ENCODE results near the gene WSCD1.

DNA sequence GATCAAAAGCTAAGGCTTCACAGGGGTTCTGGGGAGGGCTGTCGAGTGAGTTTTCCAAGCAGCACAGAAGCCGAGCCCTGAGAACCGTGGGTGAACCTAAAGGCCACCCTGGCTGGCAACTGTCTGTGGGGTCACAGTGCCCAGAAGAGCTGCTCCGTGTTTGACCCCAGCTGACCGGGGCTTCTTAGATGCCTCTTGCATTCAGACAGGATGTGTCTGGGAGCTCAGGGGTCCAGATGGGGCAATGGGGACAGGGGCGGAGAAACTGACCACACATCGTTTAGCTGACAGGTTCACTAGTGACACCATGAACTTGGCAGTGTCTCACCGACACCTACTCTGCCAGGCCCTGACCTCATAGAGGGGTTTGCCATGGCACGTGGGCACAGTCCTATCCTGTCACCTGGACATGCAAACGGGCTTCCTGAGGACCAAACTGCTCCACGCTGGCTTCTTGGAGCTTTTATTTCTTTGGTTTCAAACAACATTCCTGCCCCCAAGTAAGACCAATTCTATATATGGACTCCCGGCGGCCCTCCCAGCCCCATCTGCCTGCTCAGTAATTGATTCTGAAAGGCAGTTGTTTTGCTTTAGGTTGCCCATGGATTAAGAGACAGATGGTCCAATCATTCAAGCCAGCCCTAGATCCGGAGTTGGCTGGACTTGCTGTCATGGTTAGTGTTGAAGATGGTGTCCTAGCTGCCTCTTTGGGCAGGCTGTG, 22.2 kb downstream of the WSCD1 start:
- TF ChIP-seq, protein P1, sequence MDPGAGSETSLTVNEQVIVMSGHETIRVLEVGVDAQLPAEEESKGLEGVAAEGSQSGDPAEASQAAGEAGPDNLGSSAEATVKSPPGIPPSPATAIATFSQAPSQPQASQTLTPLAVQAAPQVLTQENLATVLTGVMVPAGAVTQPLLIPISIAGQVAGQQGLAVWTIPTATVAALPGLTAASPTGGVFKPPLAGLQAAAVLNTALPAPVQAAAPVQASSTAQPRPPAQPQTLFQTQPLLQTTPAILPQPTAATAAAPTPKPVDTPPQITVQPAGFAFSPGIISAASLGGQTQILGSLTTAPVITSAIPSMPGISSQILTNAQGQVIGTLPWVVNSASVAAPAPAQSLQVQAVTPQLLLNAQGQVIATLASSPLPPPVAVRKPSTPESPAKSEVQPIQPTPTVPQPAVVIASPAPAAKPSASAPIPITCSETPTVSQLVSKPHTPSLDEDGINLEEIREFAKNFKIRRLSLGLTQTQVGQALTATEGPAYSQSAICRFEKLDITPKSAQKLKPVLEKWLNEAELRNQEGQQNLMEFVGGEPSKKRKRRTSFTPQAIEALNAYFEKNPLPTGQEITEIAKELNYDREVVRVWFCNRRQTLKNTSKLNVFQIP (CRISPR knock-in tag; IDR thresholded peaks at IDR 0.05; ENCODE audit: borderline replicate concordance, low read depth) = no peak
- TF ChIP-seq CREB5 (CRISPR knock-in tag; IDR thresholded peaks at IDR 0.05; ENCODE audit: low read depth) (no peak), ARNTL (CRISPR knock-in tag; IDR thresholded peaks at IDR 0.05; ENCODE audit: borderline replicate concordance, low read depth) (no peak), ZFP3 (CRISPR knock-in tag; IDR thresholded peaks at IDR 0.05) (no peak), SNAI2 (CRISPR knock-in tag; IDR thresholded peaks at IDR 0.05) (no peak), GLIS3 (CRISPR knock-in tag; IDR thresholded peaks at IDR 0.05) (no peak), TCF4 (CRISPR knock-in tag; IDR thresholded peaks at IDR 0.05; ENCODE audit: borderline replicate concordance) (no peak), TOX (CRISPR knock-in tag; IDR thresholded peaks at IDR 0.05; ENCODE audit: borderline replicate concordance) (no peak)
- TF ChIP-seq, protein P2, sequence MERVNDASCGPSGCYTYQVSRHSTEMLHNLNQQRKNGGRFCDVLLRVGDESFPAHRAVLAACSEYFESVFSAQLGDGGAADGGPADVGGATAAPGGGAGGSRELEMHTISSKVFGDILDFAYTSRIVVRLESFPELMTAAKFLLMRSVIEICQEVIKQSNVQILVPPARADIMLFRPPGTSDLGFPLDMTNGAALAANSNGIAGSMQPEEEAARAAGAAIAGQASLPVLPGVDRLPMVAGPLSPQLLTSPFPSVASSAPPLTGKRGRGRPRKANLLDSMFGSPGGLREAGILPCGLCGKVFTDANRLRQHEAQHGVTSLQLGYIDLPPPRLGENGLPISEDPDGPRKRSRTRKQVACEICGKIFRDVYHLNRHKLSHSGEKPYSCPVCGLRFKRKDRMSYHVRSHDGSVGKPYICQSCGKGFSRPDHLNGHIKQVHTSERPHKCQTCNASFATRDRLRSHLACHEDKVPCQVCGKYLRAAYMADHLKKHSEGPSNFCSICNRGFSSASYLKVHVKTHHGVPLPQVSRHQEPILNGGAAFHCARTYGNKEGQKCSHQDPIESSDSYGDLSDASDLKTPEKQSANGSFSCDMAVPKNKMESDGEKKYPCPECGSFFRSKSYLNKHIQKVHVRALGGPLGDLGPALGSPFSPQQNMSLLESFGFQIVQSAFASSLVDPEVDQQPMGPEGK (CRISPR knock-in tag; IDR thresholded peaks at IDR 0.05; ENCODE audit: borderline replicate concordance) = no peak
